ENCODE results near the gene RNU6-1.

RNU6-1 gene

DNA sequence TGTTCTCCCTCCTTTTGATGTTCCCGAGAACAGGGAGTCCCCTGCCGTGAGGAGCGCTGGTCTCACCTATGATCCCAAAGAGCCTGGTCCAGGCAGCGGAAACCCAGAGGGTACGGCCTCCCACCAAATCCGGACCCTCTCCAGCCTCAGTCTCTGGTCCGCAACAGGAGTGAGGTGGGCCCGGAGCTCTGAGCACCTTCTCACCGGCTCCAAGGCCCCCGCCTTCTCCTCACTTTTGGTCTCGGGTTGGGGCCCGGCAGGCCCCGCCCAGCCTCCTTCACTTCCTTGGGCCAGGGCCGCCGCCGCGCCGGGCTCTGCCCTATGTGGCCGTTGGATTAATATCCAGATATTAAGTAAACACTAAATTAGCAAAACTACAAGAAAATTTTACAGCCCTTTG is 20.2 kb downstream of the RNU6-1 start:
- no peak for DNase-seq

DNA sequence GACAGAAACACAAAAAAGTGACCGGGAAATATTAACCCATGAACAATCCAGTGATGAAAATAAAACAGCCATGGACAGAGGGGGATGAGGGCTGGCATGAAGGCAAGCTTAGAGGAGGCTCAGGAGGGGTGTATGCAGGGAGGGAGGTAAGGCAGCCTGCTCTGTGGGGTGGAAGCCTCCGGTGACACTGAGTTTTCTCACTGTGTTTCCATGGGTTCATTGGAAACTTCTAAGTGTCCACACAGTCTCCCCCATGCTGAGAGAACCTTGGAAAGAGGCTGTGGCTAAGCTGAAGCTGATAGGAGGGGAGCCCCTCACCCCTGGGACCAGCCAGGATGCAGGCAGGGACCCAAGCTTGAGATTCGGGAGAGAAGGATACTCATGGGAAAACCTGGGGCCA is 21.4 kb downstream of the RNU6-1 start:
- DNase-seq, result no peak

- DNase-seq, result no peak
Observed at GRCh38 chr15:67816668-67817067, 23.2 kb downstream of the RNU6-1 start.

GRCh38 chr15:67815036-67815592 is 24.7 kb downstream of the RNU6-1 start:
- DNase-seq, result no peak

DNA sequence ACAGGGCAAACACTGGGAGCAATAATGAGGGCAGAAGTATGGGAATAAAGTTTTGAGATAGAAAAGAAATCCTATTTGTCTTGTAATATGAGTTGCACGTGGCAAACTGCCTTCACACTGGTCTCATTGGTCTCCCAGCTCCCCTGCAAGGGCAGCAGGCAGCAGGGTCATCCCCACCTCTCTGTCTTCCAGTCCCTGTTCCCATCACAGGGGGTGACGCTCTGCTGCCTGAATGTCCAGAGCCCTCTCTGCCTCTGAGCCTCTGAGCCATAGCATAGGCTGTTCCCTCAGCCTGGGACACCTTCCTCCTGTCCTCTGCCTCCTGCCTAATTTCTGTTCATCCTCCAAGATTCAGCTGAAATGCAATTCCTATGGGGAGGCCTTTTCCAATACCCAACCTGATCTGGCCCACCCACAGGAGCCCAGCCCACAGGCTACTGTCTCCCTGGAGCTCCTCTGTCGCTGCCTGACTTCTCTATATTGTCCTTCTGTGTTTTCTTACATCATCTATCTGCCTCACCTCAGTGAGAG is 26.7 kb downstream of the RNU6-1 start:
- no peak for DNase-seq

- no peak for DNase-seq
Observed at GRCh38 chr15:67812241-67812644, 27.6 kb downstream of the RNU6-1 start.

DNA sequence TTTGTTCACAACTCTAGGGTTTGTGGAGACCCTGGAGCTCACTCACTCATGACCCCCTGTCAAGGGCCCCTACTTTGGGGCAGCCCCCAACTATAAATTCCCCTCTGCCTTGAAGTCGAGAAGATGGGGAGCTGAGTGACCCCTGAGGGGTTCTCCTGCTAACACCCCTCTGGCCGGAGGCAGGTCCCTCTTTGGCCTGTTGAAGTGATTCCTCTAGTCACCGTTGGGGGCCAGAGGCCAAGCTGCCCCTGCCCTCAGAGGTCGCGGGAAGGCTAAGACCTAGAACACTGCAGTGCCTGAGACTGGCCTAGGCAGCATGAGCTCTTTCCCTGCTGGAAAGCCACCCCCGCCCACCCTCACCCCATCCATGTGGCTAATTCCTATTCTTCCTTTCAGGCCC is 30.0 kb downstream of the RNU6-1 start:
- no peak for DNase-seq

DNA sequence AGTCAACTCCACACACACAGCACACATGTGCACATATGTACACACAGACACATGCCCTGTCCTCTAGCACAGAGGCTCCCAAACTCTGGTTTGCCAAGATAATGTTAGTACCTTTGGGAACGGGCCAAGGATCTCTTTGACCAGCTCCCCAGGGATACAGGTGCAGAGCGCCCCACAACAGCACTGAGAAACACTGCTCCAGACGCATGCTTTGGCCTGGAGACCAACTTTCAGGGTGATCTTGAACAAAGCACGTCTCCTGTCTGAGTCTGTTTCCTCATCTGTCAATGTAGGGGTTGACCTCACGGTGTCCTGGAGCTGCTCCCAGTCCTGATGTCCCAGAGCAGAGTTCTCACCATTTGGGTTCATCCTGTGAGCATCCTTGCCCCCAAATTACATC is 30.4 kb downstream of the RNU6-1 start:
- DNase-seq, result no peak

GRCh38 chr15:67808821-67809220 is 31.0 kb downstream of the RNU6-1 start:
- no peak for DNase-seq

DNA sequence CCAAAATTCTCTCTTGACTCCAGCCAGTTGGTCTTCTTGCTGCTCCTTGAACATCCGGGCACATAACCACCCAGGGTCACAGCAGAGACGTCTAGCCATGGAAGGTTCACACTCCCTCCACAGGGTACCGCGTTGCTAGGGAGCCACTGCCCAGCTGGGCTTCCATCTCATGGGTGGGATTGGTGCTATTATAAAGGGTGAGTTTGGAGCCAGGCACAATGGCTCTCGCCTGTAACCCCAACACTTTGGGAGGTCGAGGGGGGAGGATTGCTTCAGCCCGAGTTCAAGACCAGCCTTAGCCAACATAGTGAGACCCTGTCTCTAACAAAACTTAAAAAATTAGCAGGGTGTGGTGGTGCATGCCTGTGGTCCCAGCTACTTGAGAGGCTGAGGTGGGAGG is 32.0 kb downstream of the RNU6-1 start:
- no peak for DNase-seq

GRCh38 chr15:67807141-67807540 is 32.7 kb downstream of the RNU6-1 start:
- DNase-seq, result no peak

GRCh38 chr15:67806536-67806935 is 33.3 kb downstream of the RNU6-1 start:
- DNase-seq, result no peak

DNA sequence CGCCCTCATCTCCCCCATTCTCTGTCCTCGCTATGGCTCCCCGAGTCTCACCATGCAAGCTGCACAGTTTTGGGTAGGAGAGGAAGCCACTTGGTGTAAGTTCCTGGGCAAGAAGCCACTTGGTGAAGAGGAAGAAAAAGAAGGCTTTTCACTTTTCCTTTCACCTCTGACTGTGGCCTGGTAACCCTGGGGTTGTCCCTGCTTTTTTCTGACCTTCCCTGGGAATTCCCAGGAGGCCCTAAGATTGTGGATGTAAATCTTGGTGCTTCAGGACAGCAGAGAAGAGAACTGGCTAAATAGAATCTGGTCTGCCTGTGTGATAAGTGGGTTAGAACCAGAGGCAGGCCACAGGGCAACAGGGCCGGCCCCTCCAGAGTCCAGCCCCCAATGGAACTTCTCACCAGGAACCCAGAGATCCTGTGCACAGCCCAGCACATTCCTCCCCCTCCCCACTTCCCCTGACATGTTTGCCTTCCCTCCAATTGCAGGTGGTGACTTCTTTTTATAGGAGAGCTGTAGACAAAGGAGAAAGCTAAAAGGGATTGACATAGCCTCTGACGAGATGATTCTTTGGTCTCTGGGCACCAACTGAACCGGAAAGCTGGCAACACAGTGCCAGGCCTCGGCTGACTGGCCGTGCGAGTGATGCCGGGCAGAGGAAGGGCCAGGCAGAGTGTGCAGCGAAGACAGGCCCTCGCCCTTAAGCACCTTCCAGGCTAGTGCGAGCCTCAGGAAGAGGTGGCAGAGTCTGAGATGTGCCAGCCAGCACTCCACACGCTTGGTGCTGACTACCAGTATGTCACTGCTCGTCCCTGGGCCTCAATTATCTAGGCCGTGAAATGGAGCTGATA is 34.0 kb downstream of the RNU6-1 start:
- no peak for DNase-seq

DNA sequence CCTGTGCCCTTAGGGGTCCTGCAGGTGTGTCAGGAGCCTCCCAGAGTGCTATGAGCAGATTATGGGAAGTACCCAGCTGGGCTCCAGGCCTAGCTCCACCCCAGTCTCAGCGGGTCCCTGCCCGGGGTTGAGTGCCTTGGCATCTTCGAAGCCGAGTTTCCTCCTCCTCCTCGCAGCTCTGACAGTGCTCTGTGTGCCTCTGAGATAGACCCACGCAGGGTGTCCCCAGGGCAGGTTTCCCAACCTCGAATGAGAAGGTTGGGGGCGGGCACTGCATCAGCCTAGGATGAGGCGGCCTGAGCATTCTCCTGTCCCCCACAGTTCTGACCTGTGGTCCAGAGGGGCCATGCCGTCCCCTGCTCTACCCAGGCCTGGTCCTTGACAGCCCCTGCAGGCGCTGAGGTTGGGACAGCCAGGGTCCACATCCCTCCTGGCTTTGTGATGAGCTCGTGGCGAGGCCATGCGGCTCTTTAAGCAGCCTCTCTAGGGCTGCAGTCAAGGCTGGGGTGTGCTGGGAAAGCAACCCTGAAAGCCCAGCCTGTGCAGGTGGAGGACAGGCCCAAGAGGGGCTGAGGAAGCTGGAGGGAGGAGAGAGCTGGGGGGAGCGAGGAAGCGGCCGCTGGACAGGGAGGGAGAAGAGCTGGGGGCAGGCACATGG is 34.7 kb downstream of the RNU6-1 start:
- no peak for DNase-seq

- DNase-seq, result no peak
Observed at GRCh38 chr15:67803996-67804843, 35.6 kb downstream of the RNU6-1 start.

- no peak for DNase-seq
Observed at GRCh38 chr15:67803299-67803698, 36.5 kb downstream of the RNU6-1 start.

DNA sequence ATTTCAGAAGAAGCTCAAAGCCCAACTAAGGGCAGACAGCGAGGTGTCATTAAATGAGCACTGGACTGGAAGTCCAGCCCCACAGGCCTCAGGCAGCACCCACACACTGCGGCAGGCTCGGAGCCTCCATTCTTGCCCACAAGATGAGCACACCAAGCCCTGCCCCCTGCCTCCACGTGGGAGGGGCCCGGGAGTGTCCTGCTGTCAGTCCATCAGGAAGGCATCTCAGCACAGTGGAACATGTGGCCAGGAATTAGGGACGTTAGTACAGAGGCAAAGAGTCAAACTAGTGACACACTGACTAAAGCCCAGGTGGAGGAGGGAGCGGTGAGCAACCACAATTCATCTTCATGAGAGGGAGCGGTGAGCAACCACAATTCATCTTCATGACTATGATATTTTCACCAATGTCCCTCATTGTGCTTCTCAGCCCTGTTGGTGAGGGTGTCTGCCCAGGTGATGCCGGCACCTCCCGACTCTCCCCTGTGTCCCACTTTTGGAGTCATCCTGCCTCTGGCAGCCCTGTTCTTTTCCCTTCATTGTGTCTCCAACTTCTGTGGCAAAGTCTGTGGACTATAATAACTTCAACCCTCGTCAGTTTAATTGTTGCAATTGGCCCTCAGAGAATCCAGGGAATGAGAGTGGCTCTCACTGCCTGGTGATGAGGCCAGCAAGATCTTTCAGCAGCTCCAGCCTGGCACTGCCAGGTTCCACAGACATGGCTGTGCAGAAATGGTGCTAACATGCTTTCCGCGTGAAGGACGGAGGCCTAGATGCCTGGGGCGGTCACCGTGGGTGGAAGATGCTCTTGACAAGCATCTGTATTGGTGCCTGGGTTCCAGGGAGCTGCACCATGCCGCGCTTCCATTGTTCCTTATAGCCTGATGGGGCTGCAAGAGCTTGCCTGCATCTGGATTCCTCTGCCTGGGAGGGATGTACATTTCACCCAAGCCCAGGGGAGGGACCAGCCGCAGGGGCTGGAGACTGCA is 37.6 kb downstream of the RNU6-1 start:
- DNase-seq, result no peak

DNA sequence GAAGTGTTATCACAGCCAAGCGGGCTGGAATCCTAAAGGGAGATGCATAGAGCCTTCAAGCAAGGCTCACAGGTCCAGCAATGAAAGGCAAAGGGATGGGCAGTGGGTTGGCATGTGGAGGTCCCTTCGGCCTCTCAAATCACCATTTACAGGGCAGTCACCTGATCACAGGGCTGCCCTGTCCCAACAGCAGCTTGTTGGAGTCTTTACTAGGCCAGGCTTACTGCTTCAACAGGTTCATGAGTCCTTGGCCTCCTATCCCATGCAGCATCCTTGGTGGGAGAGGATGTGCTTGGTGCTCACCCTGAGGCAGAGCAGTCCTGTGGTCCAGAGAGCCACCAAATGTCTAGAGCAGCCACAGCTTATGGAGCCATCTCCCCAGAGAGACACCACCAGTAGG is 38.7 kb downstream of the RNU6-1 start:
- DNase-seq, result no peak

GRCh38 chr15:67799801-67800205 is 40.0 kb downstream of the RNU6-1 start:
- DNase-seq, result no peak

- DNase-seq, result no peak
Observed at GRCh38 chr15:67796196-67797127, 43.4 kb downstream of the RNU6-1 start.
